ENCODE measurements around the gene PCDHGA8. TPM values are rescaled to one million over a fixed set of nuclear protein-coding genes. Genes with fewer than 3 reads are reported as not detected.

PCDHGA8 gene
- polyA plus RNA-seq, 2 of the 4 experiments (the other 2 are of a cell fraction) = 0.03 to 0.08 TPM

DNA sequence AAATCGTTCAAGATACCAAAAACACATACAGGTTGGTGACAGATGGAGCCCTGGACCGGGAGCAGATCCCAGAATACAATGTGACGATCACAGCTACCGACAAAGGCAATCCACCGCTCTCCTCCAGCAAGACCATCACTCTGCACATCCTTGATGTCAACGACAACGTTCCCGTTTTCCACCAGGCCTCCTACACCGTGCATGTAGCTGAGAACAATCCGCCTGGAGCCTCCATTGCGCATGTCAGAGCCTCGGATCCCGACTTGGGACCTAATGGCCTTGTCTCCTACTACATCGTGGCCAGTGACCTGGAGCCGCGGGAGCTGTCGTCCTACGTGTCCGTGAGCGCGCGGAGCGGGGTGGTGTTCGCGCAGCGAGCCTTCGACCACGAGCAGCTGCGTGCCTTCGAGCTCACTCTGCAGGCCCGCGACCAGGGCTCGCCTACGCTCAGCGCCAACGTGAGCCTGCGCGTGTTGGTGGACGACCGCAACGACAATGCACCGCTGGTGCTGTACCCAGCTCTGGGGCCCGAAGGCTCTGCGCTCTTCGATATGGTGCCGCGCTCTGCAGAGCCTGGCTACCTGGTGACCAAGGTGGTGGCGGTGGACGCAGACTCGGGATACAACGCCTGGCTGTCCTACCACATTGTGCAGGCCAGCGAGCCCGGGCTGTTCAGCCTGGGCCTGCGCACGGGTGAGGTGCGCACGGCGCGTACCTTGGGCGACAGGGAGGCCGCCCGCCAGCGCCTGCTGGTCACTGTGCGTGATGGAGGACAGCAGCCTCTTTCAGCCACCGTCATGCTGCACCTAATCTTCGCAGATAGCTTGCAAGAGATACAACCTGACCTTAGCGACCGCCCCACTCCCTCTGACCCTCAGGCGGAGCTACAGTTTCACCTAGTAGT, 20.6 kb upstream of the PCDHGA8 start:
- no peak for ATAC-seq
- TF ChIP-seq, protein P1, sequence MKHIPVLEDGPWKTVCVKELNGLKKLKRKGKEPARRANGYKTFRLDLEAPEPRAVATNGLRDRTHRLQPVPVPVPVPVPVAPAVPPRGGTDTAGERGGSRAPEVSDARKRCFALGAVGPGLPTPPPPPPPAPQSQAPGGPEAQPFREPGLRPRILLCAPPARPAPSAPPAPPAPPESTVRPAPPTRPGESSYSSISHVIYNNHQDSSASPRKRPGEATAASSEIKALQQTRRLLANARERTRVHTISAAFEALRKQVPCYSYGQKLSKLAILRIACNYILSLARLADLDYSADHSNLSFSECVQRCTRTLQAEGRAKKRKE (CRISPR knock-in tag; IDR thresholded peaks at IDR 0.05; ENCODE audit: low read depth) = no peak
- no peak for TF ChIP-seq KDM5A (IDR thresholded peaks at IDR 0.05)
- TF ChIP-seq, protein P2, sequence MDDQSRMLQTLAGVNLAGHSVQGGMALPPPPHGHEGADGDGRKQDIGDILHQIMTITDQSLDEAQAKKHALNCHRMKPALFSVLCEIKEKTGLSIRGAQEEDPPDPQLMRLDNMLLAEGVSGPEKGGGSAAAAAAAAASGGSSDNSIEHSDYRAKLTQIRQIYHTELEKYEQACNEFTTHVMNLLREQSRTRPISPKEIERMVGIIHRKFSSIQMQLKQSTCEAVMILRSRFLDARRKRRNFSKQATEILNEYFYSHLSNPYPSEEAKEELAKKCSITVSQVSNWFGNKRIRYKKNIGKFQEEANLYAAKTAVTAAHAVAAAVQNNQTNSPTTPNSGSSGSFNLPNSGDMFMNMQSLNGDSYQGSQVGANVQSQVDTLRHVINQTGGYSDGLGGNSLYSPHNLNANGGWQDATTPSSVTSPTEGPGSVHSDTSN (IDR thresholded peaks at IDR 0.05) = no peak
- TF ChIP-seq, protein P3, sequence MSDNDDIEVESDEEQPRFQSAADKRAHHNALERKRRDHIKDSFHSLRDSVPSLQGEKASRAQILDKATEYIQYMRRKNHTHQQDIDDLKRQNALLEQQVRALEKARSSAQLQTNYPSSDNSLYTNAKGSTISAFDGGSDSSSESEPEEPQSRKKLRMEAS (IDR thresholded peaks at IDR 0.05) = no peak
- no peak for TF ChIP-seq HDAC2 (IDR thresholded peaks at IDR 0.05)
- FAIRE-seq = no peak
- no peak overlapping the region for H3K27ac ChIP-seq
- no peak overlapping the region for H3K4me2 ChIP-seq
- no peak for DNase-seq (ENCODE audit: low read depth in 1 of 2, low spot score in 1 of 2)
- H3K4me1 ChIP-seq = no peaks in the 10 kb centered on the region
- POLR2A ChIA-PET = no interaction called here
- H3K9me3 ChIP-seq = peaks cover 48% of the 10 kb centered on the region
- no peak overlapping the region for H3K4me3 ChIP-seq
- WGBS (ENCODE audit: missing lambda C conversion rate) = 76% methylated on average over 49 of the region's 69 CpGs
- CTCF ChIA-PET = interaction anchor here (1.1 to 3.5 kb wide), 11 partner anchors 14 to 278 kb away, joined by 3 to 21 read pairs (median 16); partner anchors contain the start of genes DIAPH1, PCDHGA1, PCDHGB1 and PCDHGB4

DNA sequence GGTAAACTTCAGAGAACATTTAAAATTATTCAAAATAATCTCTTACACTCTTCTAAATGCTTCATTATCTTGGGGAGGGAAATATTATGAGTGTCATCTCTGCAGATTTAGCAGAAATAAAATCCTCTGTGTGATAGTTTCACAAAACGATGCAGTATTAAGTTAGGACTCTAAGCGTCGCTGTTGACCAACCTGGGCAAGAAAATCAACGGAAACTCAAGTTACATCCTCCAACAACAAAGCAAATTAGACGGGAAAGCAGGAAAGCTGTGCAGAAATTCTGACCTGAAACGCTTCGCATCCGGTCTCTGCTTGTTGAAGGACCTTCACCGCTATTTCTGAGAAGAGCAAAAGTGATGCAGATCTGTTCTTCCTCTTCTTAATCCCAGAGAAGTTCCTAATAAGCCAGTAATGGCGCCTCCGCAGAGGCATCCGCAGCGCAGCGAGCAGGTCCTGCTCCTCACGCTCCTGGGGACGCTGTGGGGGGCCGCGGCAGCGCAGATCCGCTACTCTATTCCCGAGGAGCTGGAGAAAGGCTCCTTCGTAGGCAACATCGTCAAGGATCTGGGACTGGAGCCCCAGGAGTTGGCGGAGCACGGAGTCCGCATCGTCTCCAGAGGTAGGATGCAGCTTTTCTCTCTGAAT, 18.6 kb upstream of the PCDHGA8 start, which contains the start of gene PCDHGA6:
Gene PCDHGA6 (plus strand): TSS at position 219 of the 645 bp plus-strand sequence. CDS start 193 bp downstream, at position 412.
- DNase-seq (ENCODE audit: low read depth in 1 of 2, low spot score in 1 of 2) (no peak), ATAC-seq (no peak), FAIRE-seq (no peak)
- no peaks in the 10 kb centered on the region for H3K4me1 ChIP-seq
- H3K4me2 ChIP-seq = no peak within 1 kb of the TSS
- H3K4me3 ChIP-seq = no peak within 1 kb of the TSS
- ChIA-PET CTCF (interaction anchor here (0.8 to 2.5 kb wide), 4 partner anchors 9 to 190 kb away, joined by 3 to 10 read pairs (median 6); partner anchors contain the start of genes PCDHGA5 and PCDHGB1), POLR2A (no interaction called here)
- 73% methylated on average over 27 of the region's 27 CpGs for WGBS (ENCODE audit: missing lambda C conversion rate)
- H3K27ac ChIP-seq = no peak within 1 kb of the TSS
- peaks cover 55% of the 10 kb centered on the region for H3K9me3 ChIP-seq
- TF ChIP-seq, protein P4, sequence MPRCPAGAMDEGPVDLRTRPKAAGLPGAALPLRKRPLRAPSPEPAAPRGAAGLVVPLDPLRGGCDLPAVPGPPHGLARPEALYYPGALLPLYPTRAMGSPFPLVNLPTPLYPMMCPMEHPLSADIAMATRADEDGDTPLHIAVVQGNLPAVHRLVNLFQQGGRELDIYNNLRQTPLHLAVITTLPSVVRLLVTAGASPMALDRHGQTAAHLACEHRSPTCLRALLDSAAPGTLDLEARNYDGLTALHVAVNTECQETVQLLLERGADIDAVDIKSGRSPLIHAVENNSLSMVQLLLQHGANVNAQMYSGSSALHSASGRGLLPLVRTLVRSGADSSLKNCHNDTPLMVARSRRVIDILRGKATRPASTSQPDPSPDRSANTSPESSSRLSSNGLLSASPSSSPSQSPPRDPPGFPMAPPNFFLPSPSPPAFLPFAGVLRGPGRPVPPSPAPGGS (IDR thresholded peaks at IDR 0.05) = no peak
- TF ChIP-seq NR3C1 (IDR thresholded peaks at IDR 0.05) (no peak), EHF (CRISPR knock-in tag; IDR thresholded peaks at IDR 0.05) (no peak), POLR2AphosphoS2 (conservative IDR thresholded peaks at IDR 0.05; ENCODE audit: low read length) (no peak), ZC3H11A (IDR thresholded peaks at IDR 0.05) (no peak), FOSB (CRISPR knock-in tag; IDR thresholded peaks at IDR 0.05) (no peak), BHLHE40 (IDR thresholded peaks at IDR 0.05; ENCODE audit: low read depth, low read length) (no peak), MAFK (IDR thresholded peaks at IDR 0.05; ENCODE audit: partially characterized antibody) (no peak), HOXA7 (CRISPR knock-in tag; IDR thresholded peaks at IDR 0.05) (no peak), SREBF2 (IDR thresholded peaks at IDR 0.05) (no peak), PHF8 (IDR thresholded peaks at IDR 0.05; ENCODE audit: borderline replicate concordance, low read depth) (no peak), RNF2 (IDR thresholded peaks at IDR 0.05; ENCODE audit: borderline replicate concordance, low read depth) (no peak), POLR2A (IDR thresholded peaks at IDR 0.05; ENCODE audit: low read length) (no peak), CBX2 (IDR thresholded peaks at IDR 0.05; ENCODE audit: borderline replicate concordance, low read depth) (no peak)
- TF ChIP-seq, protein P5, sequence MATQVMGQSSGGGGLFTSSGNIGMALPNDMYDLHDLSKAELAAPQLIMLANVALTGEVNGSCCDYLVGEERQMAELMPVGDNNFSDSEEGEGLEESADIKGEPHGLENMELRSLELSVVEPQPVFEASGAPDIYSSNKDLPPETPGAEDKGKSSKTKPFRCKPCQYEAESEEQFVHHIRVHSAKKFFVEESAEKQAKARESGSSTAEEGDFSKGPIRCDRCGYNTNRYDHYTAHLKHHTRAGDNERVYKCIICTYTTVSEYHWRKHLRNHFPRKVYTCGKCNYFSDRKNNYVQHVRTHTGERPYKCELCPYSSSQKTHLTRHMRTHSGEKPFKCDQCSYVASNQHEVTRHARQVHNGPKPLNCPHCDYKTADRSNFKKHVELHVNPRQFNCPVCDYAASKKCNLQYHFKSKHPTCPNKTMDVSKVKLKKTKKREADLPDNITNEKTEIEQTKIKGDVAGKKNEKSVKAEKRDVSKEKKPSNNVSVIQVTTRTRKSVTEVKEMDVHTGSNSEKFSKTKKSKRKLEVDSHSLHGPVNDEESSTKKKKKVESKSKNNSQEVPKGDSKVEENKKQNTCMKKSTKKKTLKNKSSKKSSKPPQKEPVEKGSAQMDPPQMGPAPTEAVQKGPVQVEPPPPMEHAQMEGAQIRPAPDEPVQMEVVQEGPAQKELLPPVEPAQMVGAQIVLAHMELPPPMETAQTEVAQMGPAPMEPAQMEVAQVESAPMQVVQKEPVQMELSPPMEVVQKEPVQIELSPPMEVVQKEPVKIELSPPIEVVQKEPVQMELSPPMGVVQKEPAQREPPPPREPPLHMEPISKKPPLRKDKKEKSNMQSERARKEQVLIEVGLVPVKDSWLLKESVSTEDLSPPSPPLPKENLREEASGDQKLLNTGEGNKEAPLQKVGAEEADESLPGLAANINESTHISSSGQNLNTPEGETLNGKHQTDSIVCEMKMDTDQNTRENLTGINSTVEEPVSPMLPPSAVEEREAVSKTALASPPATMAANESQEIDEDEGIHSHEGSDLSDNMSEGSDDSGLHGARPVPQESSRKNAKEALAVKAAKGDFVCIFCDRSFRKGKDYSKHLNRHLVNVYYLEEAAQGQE (IDR thresholded peaks at IDR 0.05) = no peak
- TF ChIP-seq, protein P1 (CRISPR knock-in tag; IDR thresholded peaks at IDR 0.05; ENCODE audit: low read depth) = no peak
- TF ChIP-seq, protein P6, sequence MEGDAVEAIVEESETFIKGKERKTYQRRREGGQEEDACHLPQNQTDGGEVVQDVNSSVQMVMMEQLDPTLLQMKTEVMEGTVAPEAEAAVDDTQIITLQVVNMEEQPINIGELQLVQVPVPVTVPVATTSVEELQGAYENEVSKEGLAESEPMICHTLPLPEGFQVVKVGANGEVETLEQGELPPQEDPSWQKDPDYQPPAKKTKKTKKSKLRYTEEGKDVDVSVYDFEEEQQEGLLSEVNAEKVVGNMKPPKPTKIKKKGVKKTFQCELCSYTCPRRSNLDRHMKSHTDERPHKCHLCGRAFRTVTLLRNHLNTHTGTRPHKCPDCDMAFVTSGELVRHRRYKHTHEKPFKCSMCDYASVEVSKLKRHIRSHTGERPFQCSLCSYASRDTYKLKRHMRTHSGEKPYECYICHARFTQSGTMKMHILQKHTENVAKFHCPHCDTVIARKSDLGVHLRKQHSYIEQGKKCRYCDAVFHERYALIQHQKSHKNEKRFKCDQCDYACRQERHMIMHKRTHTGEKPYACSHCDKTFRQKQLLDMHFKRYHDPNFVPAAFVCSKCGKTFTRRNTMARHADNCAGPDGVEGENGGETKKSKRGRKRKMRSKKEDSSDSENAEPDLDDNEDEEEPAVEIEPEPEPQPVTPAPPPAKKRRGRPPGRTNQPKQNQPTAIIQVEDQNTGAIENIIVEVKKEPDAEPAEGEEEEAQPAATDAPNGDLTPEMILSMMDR (IDR thresholded peaks at IDR 0.05) = no peak
- TF ChIP-seq, protein P7, sequence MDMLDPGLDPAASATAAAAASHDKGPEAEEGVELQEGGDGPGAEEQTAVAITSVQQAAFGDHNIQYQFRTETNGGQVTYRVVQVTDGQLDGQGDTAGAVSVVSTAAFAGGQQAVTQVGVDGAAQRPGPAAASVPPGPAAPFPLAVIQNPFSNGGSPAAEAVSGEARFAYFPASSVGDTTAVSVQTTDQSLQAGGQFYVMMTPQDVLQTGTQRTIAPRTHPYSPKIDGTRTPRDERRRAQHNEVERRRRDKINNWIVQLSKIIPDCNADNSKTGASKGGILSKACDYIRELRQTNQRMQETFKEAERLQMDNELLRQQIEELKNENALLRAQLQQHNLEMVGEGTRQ (IDR thresholded peaks at IDR 0.05) = no peak
